Retina (tissue), 1 donor: Measurements from ENCODE around the gene POP4.

Source experiments
- DNase-seq: peaks from one replicate; pipeline ENCODE4 v3.0.0-alpha.2; 2016

The POP4 gene

GRCh38 chr19:29665826-29666577, 59.9 kb downstream of the POP4 start:
- DNase-seq = no peak
